ENCODE measurements around the gene SMOC2. TPM values are rescaled to one million over a fixed set of nuclear protein-coding genes. Genes with fewer than 3 reads are reported as not detected.
A peak's percentile ranks its signal among the peaks of the same experiment; 100 is the strongest.

The SMOC2 gene
- total RNA-seq, 1 donor from 2014 or later: 18.7 TPM

- intact Hi-C loops (cut with micrococcal nuclease): no loop called here
- ATAC-seq: peak; percentile 34
Observed at GRCh38 chr6:168414336-168415097, 26.5 kb upstream of the SMOC2 start.

DNA sequence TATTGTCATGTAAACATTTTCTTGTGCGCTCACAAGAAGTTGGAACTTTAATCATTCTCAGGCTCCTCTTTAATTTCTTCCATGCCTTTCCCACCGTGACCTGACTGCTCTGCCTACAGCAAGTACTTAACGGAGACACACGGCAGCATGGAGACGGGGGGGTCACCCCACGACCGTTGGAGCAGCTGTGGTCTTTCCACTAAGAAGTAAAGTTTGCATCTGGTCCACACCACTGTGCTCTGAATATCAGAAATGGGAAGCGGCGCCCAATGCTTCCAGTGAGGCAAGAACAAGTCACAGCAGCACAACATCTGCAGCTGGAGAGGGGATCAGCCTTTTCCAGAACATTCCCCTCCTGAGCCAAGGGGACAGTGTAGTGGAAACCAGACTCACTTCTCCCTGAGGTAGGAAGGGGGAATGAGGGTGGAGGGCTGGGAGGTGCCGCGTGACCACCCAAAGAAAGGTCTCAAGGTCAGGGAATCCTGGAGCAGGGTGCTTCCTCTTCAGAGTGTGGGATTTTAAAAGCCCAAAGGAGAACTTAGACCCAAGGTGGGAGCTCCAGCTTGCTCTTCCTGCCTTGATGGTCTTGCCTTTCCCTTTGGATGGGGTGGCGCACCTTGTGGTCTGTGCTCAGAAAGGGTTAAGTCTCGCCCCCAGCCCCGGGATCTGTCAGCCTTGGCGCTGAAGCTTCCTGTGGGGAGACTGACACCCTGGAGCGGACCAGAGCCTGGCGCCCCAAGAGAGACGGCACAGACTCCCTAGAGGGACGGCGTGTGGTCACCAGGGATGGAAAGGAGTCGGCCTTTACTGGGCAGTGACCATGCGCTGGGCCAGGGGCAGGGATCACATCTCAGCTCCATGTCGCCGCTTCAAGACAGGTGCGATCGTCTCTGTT lies 25.6 kb upstream of the SMOC2 start:
- ATAC-seq (peak; percentile 58), DNase-seq (no peak)
- intact Hi-C loops (cut with micrococcal nuclease): no loop called here

More at GRCh38 chr6:168414336-168415097, 26.5 kb upstream of the SMOC2 start:
- no peak for DNase-seq

- ATAC-seq: no peak
- intact Hi-C loops (cut with micrococcal nuclease): no loop called here
Observed at GRCh38 chr6:168415993-168416530, 24.9 kb upstream of the SMOC2 start.

DNA sequence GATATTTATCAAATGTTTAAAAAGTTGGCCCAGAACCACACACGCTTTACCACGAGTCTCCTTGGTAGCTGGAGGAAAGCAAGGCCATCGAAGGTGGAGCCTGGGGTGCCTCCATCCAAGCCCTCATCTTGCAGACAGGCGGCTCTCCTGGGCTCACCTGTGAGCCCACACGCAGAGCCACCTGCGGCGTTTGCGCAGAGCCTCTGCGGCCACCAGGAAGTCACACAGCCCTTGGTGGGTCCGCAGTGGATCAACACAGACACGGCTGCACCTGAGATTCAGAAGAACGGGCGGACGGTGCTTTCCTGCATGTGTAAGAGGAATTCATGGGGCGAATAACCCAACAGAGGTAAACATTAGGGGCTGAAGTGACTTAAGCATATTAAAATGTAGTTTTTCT lies 24.5 kb upstream of the SMOC2 start:
- ATAC-seq (no peak), DNase-seq (no peak)
- intact Hi-C loops (cut with micrococcal nuclease): no loop called here

More at GRCh38 chr6:168415993-168416530, 24.9 kb upstream of the SMOC2 start:
- DNase-seq: no peak

- intact Hi-C loops (cut with micrococcal nuclease): no loop called here
- DNase-seq (peak; percentile 57), ATAC-seq (peak; percentile 7)
Observed at GRCh38 chr6:168417191-168417590, 23.8 kb upstream of the SMOC2 start.

GRCh38 chr6:168417679-168418557 lies 23.1 kb upstream of the SMOC2 start:
- DNase-seq (peak; percentile 54), ATAC-seq (peak; percentile 65)
- intact Hi-C loops (cut with micrococcal nuclease): no loop called here

DNA sequence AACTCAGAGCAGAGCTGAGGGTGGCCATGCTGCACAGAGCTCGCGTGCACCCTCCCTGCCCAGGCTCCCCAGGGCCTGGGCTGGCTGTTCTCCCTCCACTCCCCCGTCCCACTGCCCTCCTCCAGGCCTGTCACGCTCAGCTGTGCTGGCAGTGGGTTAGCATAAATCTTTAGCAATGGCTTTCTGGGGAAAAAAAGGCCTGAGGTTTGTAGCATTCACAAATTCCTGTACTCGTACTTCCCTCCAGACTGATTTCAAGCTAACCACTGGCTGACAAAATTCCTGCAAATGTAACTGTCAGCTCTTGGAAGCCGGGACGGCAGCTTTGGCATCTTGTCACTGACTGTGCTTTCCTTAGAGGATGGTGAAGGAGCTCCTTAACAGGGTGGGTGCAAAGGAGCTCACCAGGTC lies 22.3 kb upstream of the SMOC2 start:
- DNase-seq (peak; percentile 31), ATAC-seq (peak; percentile 49)
- intact Hi-C loops (cut with micrococcal nuclease): no loop called here

DNA sequence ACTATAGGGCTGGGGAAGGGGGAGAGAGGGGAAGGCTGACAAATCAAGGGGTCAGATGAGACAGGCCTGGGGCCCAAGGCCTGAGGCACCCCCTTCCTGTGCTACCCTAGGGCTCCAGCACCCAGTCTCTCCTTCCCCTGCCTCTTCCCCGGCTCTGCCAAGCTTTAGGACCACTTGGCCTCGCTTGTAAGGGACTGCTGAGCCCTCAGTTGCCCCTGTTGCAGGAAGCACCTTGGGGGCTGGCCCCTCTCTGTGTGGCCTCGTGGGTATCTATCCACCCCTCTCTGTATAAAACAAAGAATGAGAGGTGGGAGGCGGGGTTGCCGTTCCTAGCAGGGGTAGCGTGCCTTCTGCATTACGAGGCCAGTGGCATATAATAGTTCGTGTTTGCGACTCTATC lies 21.4 kb upstream of the SMOC2 start:
- no peak for ATAC-seq
- intact Hi-C loops (cut with micrococcal nuclease): no loop called here
- DNase-seq: no peak

DNA sequence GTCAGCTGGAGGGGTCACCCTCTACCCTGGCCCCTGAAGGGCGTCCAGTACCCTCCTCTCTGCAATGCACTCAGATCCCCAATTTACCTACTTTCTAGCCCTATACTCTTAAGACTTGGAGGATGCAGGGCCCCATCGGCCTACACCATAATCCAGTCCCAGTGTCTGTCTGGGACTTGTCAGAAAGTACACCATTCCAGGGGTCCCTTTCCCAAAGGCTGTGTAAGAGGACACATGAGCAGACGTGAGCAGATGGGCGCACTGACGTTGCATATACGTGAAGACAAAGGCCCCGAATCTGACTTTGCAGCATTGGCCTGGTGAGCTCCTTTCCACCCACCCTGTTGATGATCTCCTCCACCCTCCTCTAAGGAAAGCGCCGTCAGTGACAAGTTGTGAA lies 20.9 kb upstream of the SMOC2 start:
- intact Hi-C loops (cut with micrococcal nuclease): no loop called here
- ATAC-seq: no peak

DNA sequence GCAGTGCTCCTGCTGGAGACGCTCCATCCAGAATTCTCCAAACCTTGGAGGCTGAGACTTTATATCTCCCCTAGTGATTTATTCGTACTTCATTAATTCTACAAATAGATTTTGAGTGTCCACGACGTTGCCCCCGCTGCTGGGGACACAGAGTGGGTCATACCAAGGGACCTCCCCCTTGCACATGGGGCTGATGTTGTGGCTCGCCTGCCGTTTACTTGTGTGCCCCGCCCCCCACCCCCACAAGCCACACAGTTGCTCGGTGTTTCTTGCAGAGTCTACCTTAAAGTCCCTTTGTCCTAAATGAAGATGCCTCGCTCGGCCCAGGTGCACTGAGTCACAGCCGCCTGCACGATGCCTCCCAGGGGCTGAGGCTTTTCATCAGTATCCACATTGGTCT lies 20.3 kb upstream of the SMOC2 start:
- ATAC-seq (no peak), DNase-seq (no peak)
- intact Hi-C loops (cut with micrococcal nuclease): no loop called here

More for the DNA sequence above, 20.9 kb upstream of the SMOC2 start:
- no peak for DNase-seq

DNA sequence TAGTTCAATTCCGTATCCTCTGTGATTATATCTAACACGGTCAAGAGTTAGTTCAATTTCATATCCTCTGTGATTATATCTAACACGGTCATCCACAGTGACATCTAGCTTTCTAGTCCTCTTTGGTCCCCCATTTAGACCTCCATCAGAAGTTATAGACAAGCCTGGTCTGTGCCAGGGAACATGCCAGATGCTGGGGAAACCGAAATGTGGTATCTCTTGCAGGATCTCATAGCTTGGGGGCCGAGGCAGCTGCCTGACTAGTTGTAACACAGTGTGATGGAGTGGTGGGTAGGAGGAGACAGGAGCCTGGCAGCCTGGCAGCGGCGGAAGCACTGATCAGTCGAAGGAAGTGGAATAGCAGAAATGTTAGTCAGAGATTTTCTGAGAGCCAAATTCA lies 13.8 kb upstream of the SMOC2 start:
- intact Hi-C loops (cut with micrococcal nuclease): no loop called here
- ATAC-seq (no peak), DNase-seq (no peak)

GRCh38 chr6:168428052-168428826 lies 12.7 kb upstream of the SMOC2 start:
- no peak for ATAC-seq
- DNase-seq: no peak
- intact Hi-C loops (cut with micrococcal nuclease): no loop called here

DNA sequence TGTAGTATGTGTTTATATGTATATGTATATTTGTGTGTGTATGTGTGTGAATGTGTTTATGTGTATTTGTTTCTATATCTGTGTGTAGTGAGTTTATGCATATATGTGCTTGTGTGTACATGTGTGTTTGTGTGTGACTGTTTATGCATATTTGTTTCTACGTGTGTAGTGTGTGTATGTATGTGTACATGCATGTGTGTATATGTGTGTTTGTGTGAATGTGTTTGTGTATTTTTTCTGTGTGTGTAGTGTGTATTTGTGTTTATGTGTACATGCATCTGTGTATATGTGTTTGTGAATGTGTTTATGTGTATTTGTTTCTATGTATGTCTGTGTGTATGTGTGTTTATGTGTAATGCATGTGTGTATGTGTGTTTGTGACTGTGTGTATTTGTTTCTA lies 12.1 kb upstream of the SMOC2 start:
- no peak for DNase-seq
- no peak for ATAC-seq
- intact Hi-C loops (cut with micrococcal nuclease): no loop called here

DNA sequence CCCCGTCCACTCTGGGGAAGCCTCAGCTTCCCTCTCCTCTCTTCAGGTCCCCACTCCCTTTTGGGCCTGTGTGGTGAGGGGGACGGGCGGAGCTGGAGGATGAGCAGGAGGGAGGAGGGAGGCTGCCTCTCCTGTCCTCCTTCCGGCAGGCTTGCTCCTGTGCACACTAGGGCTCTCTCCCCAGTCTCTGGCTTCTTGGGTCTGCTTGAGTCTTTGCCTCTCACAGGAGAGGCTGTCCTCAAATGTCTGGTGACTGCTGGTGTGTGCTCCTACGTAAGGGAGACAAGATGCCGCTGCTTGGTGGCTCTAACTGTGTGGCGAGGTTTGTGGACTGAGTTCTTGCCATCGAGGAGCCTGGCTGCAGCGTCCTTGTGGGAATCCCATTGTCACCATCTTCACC lies 8.8 kb upstream of the SMOC2 start:
- DNase-seq: no peak
- no peak for ATAC-seq
- intact Hi-C loops (cut with micrococcal nuclease): no loop called here

DNA sequence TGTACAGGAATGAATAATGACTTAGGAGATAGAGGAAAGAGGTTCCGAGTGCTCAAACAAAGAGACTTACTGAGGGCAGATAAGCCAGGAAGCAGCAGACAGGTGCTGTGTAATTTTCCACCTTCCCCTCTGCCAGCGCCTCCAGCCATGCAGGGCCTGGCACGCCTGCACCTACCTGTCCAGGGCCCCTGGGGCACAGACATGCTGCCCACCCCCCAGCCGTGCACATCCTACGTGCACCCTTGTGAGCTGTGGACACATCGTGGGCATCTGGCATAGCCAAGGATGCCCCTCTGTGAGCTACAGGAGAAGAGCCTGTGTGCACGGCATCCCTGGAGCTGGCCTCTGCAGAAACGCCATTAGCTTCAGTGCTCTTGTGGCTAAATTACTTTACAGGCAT lies 7.1 kb upstream of the SMOC2 start:
- intact Hi-C loops (cut with micrococcal nuclease): no loop called here

DNA sequence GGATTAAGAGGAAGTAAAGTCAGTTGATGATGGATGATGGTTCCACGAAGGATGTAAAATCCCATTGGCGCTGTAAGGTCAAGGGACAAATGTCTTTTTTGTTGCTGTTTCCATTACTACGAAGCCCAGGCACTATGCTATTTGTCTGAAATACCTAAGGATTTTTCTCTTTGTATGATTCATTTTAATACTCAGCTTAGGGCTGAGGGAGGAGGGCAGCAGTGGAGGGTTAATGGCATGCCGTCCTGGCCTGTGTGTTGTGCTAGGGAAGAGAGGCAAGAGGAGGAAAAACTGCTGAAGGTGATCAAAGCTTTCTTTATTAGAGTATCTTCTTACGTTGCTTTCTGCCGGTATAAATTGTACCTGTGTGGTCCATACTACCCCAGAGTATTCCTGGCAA lies 6.5 kb upstream of the SMOC2 start:
- intact Hi-C loops (cut with micrococcal nuclease): no loop called here
- no peak for DNase-seq
- ATAC-seq: no peak

More for the DNA sequence above, 7.1 kb upstream of the SMOC2 start:
- ATAC-seq (no peak), DNase-seq (no peak)

GRCh38 chr6:168437751-168438150 lies 3.2 kb upstream of the SMOC2 start:
- ATAC-seq (no peak), DNase-seq (no peak)
- intact Hi-C loops (cut with micrococcal nuclease): no loop called here

- ATAC-seq (no peak), DNase-seq (no peak)
- intact Hi-C loops (cut with micrococcal nuclease): no loop called here
Observed at GRCh38 chr6:168438783-168439520, 2.0 kb upstream of the SMOC2 start.

Data from left ventricle myocardium superior (tissue), 1 donor.